HG03280 (cell line): ENCODE measurements around the gene EML4.
"Not testable (repeated sequence)": the region's sequence is repeated elsewhere in the genome, so short reads cannot be mapped to it uniquely, and the experiment has no call there.

ENCODE experiments used
- ATAC-seq: cut with Tn5 transposase; IDR thresholded peaks from one replicate; pipeline ENCODE4 v1.9.1; 2021; ENCODE audit warnings: mild to moderate bottlenecking, moderate library complexity; ENCODE audit not compliant: unreplicated experiment

The EML4 gene

GRCh38 chr2:42372474-42373200, 203.5 kb downstream of the EML4 start:
- no peak for ATAC-seq

GRCh38 chr2:42376758-42377157, 207.6 kb downstream of the EML4 start:
- no peak for ATAC-seq

- no peak for ATAC-seq
Observed at GRCh38 chr2:42378415-42378814, 209.3 kb downstream of the EML4 start.

GRCh38 chr2:42380026-42380425, 210.9 kb downstream of the EML4 start:
- ATAC-seq: not testable (repeated sequence)

GRCh38 chr2:42382144-42382543, 213.0 kb downstream of the EML4 start:
- no peak for ATAC-seq
